Measurements from ENCODE around the gene AADAC. TPM values are rescaled to one million over a fixed set of nuclear protein-coding genes. Genes with fewer than 3 reads are reported as not detected.
"Not testable (repeated sequence)": the region's sequence is repeated elsewhere in the genome, so short reads cannot be mapped to it uniquely, and the experiment has no call there.

AADAC gene
- total and polyA plus RNA-seq, 7 donors = 0.14 to 0.71 TPM; not detected in 5

DNA sequence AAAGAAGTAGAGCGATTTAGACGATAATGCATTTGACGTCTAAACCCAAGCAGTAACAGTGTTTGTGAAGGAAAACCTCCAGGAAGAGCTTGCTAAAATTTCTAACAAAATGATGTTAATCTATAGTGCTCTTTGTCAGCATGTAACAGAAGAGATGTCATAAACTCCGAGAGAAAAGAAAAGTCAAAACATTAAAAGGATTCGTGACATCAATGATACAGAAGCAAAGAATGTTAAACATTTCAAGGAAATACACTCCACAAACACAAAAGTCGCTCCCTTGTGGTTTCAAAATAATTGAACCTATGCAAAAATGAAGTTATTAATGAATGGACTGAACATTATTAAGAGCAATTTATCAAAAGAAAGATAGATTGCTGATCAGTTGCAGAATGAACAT, 27.9 kb downstream of the AADAC start:
- Histone ChIP-seq H3K4me1 (peaks cover 8% of the 10 kb centered on the region), H3K4me3 (no peak overlapping the region), H3K9me3 (no peaks in the 10 kb centered on the region), H3K27ac (no peak overlapping the region), H3K27me3 (ENCODE audit: insufficient read depth in 3 of 3, low read length in 2 of 3) (no peaks in the 10 kb centered on the region), H3K36me3 (ENCODE audit: insufficient read depth in 1 of 2, low read depth in 1 of 2) (no peaks in the 10 kb centered on the region)
- TF ChIP-seq, protein P1, sequence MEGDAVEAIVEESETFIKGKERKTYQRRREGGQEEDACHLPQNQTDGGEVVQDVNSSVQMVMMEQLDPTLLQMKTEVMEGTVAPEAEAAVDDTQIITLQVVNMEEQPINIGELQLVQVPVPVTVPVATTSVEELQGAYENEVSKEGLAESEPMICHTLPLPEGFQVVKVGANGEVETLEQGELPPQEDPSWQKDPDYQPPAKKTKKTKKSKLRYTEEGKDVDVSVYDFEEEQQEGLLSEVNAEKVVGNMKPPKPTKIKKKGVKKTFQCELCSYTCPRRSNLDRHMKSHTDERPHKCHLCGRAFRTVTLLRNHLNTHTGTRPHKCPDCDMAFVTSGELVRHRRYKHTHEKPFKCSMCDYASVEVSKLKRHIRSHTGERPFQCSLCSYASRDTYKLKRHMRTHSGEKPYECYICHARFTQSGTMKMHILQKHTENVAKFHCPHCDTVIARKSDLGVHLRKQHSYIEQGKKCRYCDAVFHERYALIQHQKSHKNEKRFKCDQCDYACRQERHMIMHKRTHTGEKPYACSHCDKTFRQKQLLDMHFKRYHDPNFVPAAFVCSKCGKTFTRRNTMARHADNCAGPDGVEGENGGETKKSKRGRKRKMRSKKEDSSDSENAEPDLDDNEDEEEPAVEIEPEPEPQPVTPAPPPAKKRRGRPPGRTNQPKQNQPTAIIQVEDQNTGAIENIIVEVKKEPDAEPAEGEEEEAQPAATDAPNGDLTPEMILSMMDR (IDR thresholded peaks at IDR 0.05) = no peak
- DNase-seq (no peak), ATAC-seq (no peak)
- intact Hi-C loops (cut with DNase I) = loop anchor here in 1 of 2 donors (5.0 kb wide), 1 partner anchor 404 kb away; no protein-coding TSS in a partner anchor
- WGBS, 3 donors = 88 to 90% (median 90%) methylated on average over 6 of the region's 6 CpGs

DNA sequence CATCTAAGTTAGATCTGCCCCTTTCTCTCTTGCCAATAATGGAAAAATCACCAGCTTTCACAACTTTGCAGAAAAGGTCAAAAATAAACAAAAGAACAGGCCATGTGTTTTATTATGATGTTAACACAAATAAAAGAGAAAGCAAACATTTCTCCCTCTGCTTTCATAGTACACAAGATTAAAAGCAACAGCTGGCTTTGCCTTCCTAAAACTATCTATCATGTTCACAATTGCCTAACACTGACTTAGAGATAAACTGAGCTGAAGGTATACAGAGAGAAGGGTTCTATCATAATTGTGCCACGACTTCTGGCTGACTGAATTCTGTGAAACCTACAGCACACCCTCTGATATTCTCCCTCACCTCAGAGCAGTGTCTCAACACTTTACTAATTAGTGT, 29.4 kb downstream of the AADAC start:
- TF ChIP-seq, protein P1 (IDR thresholded peaks at IDR 0.05) = no peak
- DNase-seq (no peak), ATAC-seq (no peak)
- no peaks in the 10 kb centered on the region for H3K27me3 ChIP-seq (ENCODE audit: insufficient read depth in 3 of 3, low read length in 2 of 3)
- no peak overlapping the region for H3K4me3 ChIP-seq
- intact Hi-C loops (cut with DNase I) = loop anchor here in 1 of 2 donors (5.0 kb wide), 1 partner anchor 406 kb away; no protein-coding TSS in a partner anchor
- no peaks in the 10 kb centered on the region for H3K9me3 ChIP-seq
- 29 to 39% (median 34%) methylated on average over 1 of the region's 1 CpG for WGBS, 3 donors
- H3K4me1 ChIP-seq = no peaks in the 10 kb centered on the region
- no peak overlapping the region for H3K27ac ChIP-seq
- no peaks in the 10 kb centered on the region for H3K36me3 ChIP-seq (ENCODE audit: insufficient read depth in 1 of 2, low read depth in 1 of 2)

DNA sequence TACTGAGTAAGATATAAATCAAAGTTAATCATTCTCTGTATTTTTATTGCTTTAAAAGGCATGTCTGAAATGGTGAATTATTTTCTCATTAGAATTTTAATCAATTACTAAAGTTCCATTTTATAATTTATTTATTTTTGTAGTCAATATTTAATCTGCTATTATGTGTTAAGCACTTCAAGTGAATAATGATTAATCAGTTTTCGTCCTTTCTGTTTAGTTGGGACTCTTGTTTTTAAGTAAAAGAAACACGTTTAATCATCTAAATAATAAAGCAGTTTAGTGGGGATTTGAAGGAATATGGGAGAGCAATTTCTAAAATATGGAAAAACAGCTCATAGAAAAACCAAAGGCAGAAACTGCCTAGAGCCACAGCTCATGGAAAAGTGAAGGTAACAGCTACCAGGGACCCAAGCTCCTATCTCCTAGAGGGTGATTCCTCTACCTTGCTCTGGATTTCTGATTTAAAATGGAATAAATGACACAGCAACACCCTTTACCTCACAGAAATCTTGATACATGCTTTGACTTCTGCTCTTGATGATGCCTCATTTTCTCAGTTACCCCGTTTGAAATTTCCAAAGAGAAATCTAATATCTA, 31.5 kb downstream of the AADAC start:
- H3K9me3 ChIP-seq = no peaks in the 10 kb centered on the region
- H3K27ac ChIP-seq = no peak overlapping the region
- WGBS, 3 donors = 41 to 58% (median 53%) methylated on average over 3 of the region's 3 CpGs
- H3K36me3 ChIP-seq (ENCODE audit: insufficient read depth in 1 of 2, low read depth in 1 of 2) = no peaks in the 10 kb centered on the region
- H3K4me3 ChIP-seq = no peak overlapping the region
- intact Hi-C loops (cut with DNase I) = no loop called here
- DNase-seq (no peak), ATAC-seq (no peak)
- TF ChIP-seq, protein P1 (IDR thresholded peaks at IDR 0.05) = no peak
- no peaks in the 10 kb centered on the region for H3K27me3 ChIP-seq (ENCODE audit: insufficient read depth in 3 of 3, low read length in 2 of 3)
- H3K4me1 ChIP-seq = no peaks in the 10 kb centered on the region

DNA sequence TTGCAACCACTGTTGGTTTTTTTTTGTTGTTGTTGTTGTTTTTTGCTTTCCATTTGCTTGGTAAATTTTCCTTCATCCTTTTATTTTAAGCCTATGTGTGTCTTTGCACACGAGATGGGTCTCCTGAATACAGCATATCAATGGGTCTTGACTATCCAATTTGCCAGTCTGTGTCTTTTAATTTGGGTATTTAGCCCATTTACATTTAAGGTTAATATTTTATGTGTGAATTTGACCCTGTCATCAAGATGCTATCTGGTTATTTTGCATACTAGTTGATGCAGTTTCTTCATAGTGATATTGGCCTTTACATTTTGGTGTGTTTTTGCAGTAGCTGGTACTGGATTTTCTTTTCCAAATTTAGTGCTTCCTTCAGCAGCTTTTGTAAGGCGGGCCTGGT, 36.1 kb downstream of the AADAC start:
- H3K36me3 ChIP-seq (ENCODE audit: insufficient read depth in 1 of 2, low read depth in 1 of 2); intact Hi-C loops (cut with DNase I); H3K27me3 ChIP-seq (ENCODE audit: insufficient read depth in 3 of 3, low read length in 2 of 3); ATAC-seq; DNase-seq; H3K9me3 ChIP-seq; H3K4me3 ChIP-seq; H3K4me1 ChIP-seq; H3K27ac ChIP-seq: not testable (repeated sequence)
- 92% methylated on average over 2 of the region's 2 CpGs for WGBS, 3 donors

DNA sequence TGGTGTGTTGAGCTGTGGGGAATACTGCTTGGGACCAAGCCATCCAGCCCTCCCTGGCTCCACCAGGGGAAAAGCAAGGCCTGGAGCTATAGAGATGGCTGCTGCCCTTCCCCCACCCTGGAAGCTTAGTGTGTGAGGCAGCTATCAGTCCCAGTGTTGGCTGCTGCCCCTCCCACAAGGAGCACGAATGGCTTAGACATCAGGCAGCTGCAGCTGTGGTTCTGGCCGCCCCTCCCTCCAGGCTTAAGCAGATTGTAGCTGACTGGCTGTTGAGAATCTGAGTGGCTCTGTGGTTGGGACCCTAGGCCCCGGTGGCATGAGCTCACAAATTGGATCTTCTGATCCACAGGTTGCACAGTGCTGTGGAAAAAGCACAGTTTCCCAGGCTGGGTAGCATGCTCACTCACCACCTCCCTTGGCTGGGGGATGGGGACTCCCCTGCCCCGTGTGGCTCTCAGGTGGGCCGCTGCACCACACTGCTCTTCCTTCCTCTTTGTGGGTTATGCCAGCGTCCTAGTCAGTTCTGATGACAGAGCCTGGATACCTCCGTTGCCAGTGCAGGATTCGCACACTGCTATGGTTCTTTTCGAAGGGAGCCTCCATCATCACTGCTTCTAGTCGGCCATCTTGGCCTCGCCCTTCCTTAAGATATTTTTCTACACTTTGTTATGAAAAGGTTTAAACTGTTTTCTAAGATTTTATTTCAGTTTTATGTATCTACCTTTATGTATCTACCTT, 38.3 kb downstream of the AADAC start:
- H3K4me1 ChIP-seq = no peaks in the 10 kb centered on the region
- no peak for ATAC-seq
- 79 to 83% (median 82%) methylated on average over 11 of the region's 11 CpGs for WGBS, 3 donors
- no peak overlapping the region for H3K27ac ChIP-seq
- intact Hi-C loops (cut with DNase I) = no loop called here
- H3K9me3 ChIP-seq = no peaks in the 10 kb centered on the region
- no peaks in the 10 kb centered on the region for H3K27me3 ChIP-seq (ENCODE audit: insufficient read depth in 3 of 3, low read length in 2 of 3)
- H3K36me3 ChIP-seq (ENCODE audit: insufficient read depth in 1 of 2, low read depth in 1 of 2) = no peaks in the 10 kb centered on the region
- H3K4me3 ChIP-seq = no peak overlapping the region
- TF ChIP-seq, protein P1 (IDR thresholded peaks at IDR 0.05) = no peak
- no peak for DNase-seq
